ENCODE results near the gene AGXT2. TPM values are rescaled to one million over a fixed set of nuclear protein-coding genes. Genes with fewer than 3 reads are reported as not detected.
A peak's percentile ranks its signal among the peaks of the same experiment; 100 is the strongest.

The AGXT2 gene
- total RNA-seq, 6 experiments from 2014 or later = not detected

DNA sequence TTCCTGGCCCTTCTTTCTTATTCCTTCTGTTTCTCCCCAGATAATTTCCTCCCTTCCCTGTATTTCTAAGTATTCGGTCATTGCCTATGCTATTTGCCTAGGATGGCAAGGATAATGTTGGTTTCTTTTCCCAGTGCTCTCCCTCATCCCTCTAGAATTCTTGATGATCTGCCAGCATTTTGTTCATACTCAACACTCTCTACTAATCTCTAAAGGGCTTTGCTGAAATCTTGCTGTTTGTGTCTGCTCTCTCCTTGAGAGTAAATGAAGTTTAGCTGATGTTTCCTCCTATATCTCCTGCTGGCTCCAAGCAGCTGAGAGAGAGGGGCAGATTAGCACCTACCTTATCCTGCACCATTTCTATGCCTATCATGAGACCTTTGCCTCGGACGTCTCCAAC, 38.1 kb downstream of the AGXT2 start:
- Mint-ChIP-seq H3K27ac (peak overlapping the region; percentile 17; the same call in 1 of the 2 replicates), H3K9me3 (no peaks in the 10 kb centered on the region), H3K4me3 (no peak overlapping the region), H3K27me3 (ENCODE audit: insufficient read depth) (peaks cover 10% of the 10 kb centered on the region), H3K36me3 (ENCODE audit: low read depth) (no peaks in the 10 kb centered on the region), H3K4me1 (ENCODE audit: low read depth) (peaks cover 12% of the 10 kb centered on the region; the same call in 1 of the 2 replicates)
- no peak for TF ChIP-seq CTCF (IDR thresholded peaks at IDR 0.05)
- peak; percentile 18 for DNase-seq

DNA sequence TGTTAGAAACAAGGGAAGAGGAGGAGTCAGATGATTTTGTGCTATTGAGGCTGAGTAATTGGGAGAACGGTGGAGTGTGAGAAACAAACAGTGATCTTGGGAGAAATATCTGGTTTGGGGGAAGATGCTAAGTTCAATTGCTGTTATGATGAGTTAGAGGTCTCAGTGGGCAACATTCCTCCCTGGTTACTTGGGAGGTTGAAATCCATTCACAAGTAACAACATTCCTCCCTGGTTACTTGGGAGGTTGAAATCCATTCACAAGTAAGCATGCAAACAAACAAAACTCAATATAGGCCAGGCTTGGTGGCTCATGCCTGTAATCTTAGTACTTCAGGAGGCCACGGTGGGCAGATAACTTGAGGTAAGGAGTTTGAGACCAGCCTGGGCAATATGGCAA, 38.7 kb downstream of the AGXT2 start:
- no peak overlapping the region for H3K27ac Mint-ChIP-seq
- no peaks in the 10 kb centered on the region for H3K36me3 Mint-ChIP-seq (ENCODE audit: low read depth)
- H3K4me1 Mint-ChIP-seq (ENCODE audit: low read depth) = peaks cover 12% of the 10 kb centered on the region; the same call in 1 of the 2 replicates
- no peaks in the 10 kb centered on the region for H3K9me3 Mint-ChIP-seq
- H3K4me3 Mint-ChIP-seq = no peak overlapping the region
- peak; percentile 10 for DNase-seq
- TF ChIP-seq CTCF (IDR thresholded peaks at IDR 0.05) = no peak
- H3K27me3 Mint-ChIP-seq (ENCODE audit: insufficient read depth) = peaks cover 10% of the 10 kb centered on the region

GRCh38 chr5:35004771-35005170, 43.0 kb downstream of the AGXT2 start:
- Mint-ChIP-seq H3K27ac (no peak overlapping the region), H3K27me3 (ENCODE audit: insufficient read depth) (peaks cover 16% of the 10 kb centered on the region), H3K36me3 (ENCODE audit: low read depth) (no peaks in the 10 kb centered on the region), H3K9me3 (no peaks in the 10 kb centered on the region), H3K4me3 (no peak overlapping the region), H3K4me1 (ENCODE audit: low read depth) (peaks cover 10% of the 10 kb centered on the region; the same call in 1 of the 2 replicates)
- no peak for TF ChIP-seq CTCF (IDR thresholded peaks at IDR 0.05)
- DNase-seq = no peak

- Mint-ChIP-seq H3K27ac (no peak overlapping the region), H3K4me3 (no peak overlapping the region), H3K4me1 (ENCODE audit: low read depth) (peaks cover 6% of the 10 kb centered on the region; the same call in 1 of the 2 replicates), H3K27me3 (ENCODE audit: insufficient read depth) (peaks cover 19% of the 10 kb centered on the region), H3K9me3 (no peaks in the 10 kb centered on the region), H3K36me3 (ENCODE audit: low read depth) (no peaks in the 10 kb centered on the region)
- DNase-seq = no peak
- no peak for TF ChIP-seq CTCF (IDR thresholded peaks at IDR 0.05)
These were observed 43.5 kb downstream of the AGXT2 start for GRCh38 chr5:35004200-35004599.

DNA sequence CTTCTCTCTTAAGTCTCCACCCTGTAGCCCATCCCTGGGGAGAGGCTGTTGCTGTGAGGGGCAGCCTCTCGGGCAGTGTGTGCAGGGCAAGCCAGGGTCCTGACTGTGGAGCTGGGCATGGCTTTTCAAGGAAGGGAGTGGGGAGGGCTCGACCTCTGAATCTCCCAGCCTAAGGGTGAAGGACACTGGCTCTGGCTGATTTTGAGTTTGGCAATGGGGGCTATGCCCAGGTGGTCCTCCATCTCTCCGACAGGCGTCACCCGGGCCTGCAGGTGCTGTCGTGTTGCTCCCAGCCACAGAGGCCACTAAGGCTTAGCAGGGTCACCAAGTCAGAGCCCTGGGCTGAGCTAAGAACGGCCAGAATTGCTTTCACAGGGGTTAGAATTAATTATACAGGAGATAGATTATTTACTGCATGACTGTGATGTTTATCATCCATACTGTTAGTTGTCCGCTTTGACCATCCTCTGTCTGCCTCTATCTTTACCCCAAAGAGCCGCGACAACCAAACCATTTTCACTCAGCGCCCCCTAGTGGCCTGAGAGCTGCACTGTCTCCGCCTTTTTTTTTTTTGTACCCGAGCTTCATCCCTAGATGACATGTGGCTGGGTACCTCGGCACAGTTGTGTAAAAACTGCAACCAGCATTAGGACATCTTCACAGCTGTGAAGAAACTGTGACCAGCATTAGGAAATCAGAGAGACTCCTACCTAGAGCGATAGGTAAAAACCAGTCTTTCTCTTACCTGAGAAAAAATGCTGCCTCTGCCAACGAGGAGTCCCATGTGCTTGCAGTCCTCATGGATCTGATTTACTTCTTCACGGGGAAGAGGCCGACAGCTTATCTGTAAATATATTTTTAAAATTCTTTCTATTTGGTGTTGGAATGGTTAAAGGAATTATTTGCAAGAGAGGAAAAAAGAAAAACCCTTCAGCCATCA, 44.5 kb downstream of the AGXT2 start:
- DNase-seq = peak; percentile 12
- Mint-ChIP-seq H3K27me3 (ENCODE audit: insufficient read depth) (peaks cover 26% of the 10 kb centered on the region), H3K27ac (no peak overlapping the region), H3K4me1 (ENCODE audit: low read depth) (peaks cover 5% of the 10 kb centered on the region; the same call in 1 of the 2 replicates), H3K36me3 (ENCODE audit: low read depth) (no peaks in the 10 kb centered on the region), H3K9me3 (no peaks in the 10 kb centered on the region), H3K4me3 (no peak overlapping the region)
- TF ChIP-seq CTCF (IDR thresholded peaks at IDR 0.05) = peak; percentile 99

All from HFFc6 (cell line).